ENCODE results near the gene H1-8. TPM values are rescaled to one million over a fixed set of nuclear protein-coding genes. Genes with fewer than 3 reads are reported as not detected.
"Not testable (repeated sequence)": the region's sequence is repeated elsewhere in the genome, so short reads cannot be mapped to it uniquely, and the experiment has no call there.

H1-8 gene
- total RNA-seq, 1 experiment from 2014 or later = not detected

GRCh38 chr3:129495006-129495639, 47.9 kb upstream of the H1-8 start:
- not testable (repeated sequence) for H2AFZ ChIP-seq (ENCODE audit: low read length); H3K79me1 ChIP-seq (ENCODE audit: insufficient read depth, low read depth, low read length, poor library complexity, severe bottlenecking); H3T11ph ChIP-seq (ENCODE audit: low read length); H2AK5ac ChIP-seq (ENCODE audit: insufficient read length, low read length); H3K9ac ChIP-seq (ENCODE audit: extremely low read depth, insufficient read length, low read length); H2BK5ac ChIP-seq (ENCODE audit: insufficient read length, low read length); H3K79me2 ChIP-seq (ENCODE audit: insufficient read depth, low read length); H2BK120ac ChIP-seq (ENCODE audit: low read depth, low read length, poor library complexity, severe bottlenecking); H4K20me1 ChIP-seq (ENCODE audit: control insufficient read depth, insufficient read depth, insufficient read length); H3K27ac ChIP-seq (ENCODE audit: insufficient read length, low read depth, low read length); H4K8ac ChIP-seq (replicated peaks; ENCODE audit: insufficient read length, low read depth, low read length); H3K4ac ChIP-seq (ENCODE audit: low read depth, low read length); H4K5ac ChIP-seq (ENCODE audit: insufficient read length, low read depth, low read length); H3K4me2 ChIP-seq (ENCODE audit: insufficient read depth, insufficient read length, low read length); H2BK15ac ChIP-seq (ENCODE audit: low read depth, low read length); H3K23me2 ChIP-seq (ENCODE audit: insufficient read length, low read depth, low read length, poor library complexity, severe bottlenecking); H3K18ac ChIP-seq (ENCODE audit: insufficient read length, low read depth, low read length); H3K27me3 ChIP-seq (ENCODE audit: insufficient read depth, low read length); H3K23ac ChIP-seq (ENCODE audit: insufficient read length, low read depth, low read length); H3K9me3 Mint-ChIP-seq; H3K56ac ChIP-seq (ENCODE audit: insufficient read length, low read depth, low read length); H3K9me3 ChIP-seq (ENCODE audit: control insufficient read depth, low read depth, low read length); H2BK12ac ChIP-seq (ENCODE audit: insufficient read length, low read depth, low read length); H2BK20ac ChIP-seq (ENCODE audit: low read depth, low read length, poor library complexity, severe bottlenecking); H3K4me3 Mint-ChIP-seq; H4K91ac ChIP-seq (ENCODE audit: insufficient read length, low read depth, low read length); H3K14ac ChIP-seq (ENCODE audit: insufficient read depth, low read length); H3K4me1 ChIP-seq (ENCODE audit: insufficient read depth, low read length)
- Mint-ChIP-seq H3K36me3 (ENCODE audit: insufficient read depth in 1 of 3, low read depth in 3 of 3) (peaks cover 7 to 39% (median 20%) of the 10 kb centered on the region in 3 experiments; a peak in 6 of 7 replicates), H3K4me1 (peaks cover 14 to 22% of the 10 kb centered on the region in 2 experiments), H3K27me3 (ENCODE audit: low read depth) (peaks cover 32% of the 10 kb centered on the region), H3K27ac (peak overlapping the region in 1 of 3 experiments; percentile 83; a peak in 2 of 7 replicates)
- no CpG with 5 or more reads among the region's 10 CpGs for WGBS (ENCODE audit: extremely low coverage, insufficient read length, low lambda C conversion rate)
- peak; percentile 50 for DNase-seq

- not testable (repeated sequence) for H4K5ac ChIP-seq (ENCODE audit: insufficient read length, low read depth, low read length); H3K56ac ChIP-seq (ENCODE audit: insufficient read length, low read depth, low read length); H2BK5ac ChIP-seq (ENCODE audit: insufficient read length, low read length); H4K91ac ChIP-seq (ENCODE audit: insufficient read length, low read depth, low read length); H3T11ph ChIP-seq (ENCODE audit: low read length); H2BK15ac ChIP-seq (ENCODE audit: low read depth, low read length); H2BK12ac ChIP-seq (ENCODE audit: insufficient read length, low read depth, low read length); H3K27ac ChIP-seq (ENCODE audit: insufficient read length, low read depth, low read length); H3K4ac ChIP-seq (ENCODE audit: low read depth, low read length); H3K14ac ChIP-seq (ENCODE audit: insufficient read depth, low read length); H3K9me3 Mint-ChIP-seq; H3K18ac ChIP-seq (ENCODE audit: insufficient read length, low read depth, low read length); DNase-seq; H2BK120ac ChIP-seq (ENCODE audit: low read depth, low read length, poor library complexity, severe bottlenecking); H3K23me2 ChIP-seq (ENCODE audit: insufficient read length, low read depth, low read length, poor library complexity, severe bottlenecking); H3K79me1 ChIP-seq (ENCODE audit: insufficient read depth, low read depth, low read length, poor library complexity, severe bottlenecking); H2AFZ ChIP-seq (ENCODE audit: low read length); H4K8ac ChIP-seq (replicated peaks; ENCODE audit: insufficient read length, low read depth, low read length); H2AK5ac ChIP-seq (ENCODE audit: insufficient read length, low read length); H3K4me3 Mint-ChIP-seq; H2BK20ac ChIP-seq (ENCODE audit: low read depth, low read length, poor library complexity, severe bottlenecking); H4K20me1 ChIP-seq (ENCODE audit: control insufficient read depth, insufficient read depth, insufficient read length); H3K4me2 ChIP-seq (ENCODE audit: insufficient read depth, insufficient read length, low read length); H3K9ac ChIP-seq (ENCODE audit: extremely low read depth, insufficient read length, low read length); H3K27me3 ChIP-seq (ENCODE audit: insufficient read depth, low read length); H3K9me3 ChIP-seq (ENCODE audit: control insufficient read depth, low read depth, low read length); H3K79me2 ChIP-seq (ENCODE audit: insufficient read depth, low read length); H3K23ac ChIP-seq (ENCODE audit: insufficient read length, low read depth, low read length)
- H3K4me1 ChIP-seq (ENCODE audit: insufficient read depth, low read length) = peaks cover 10% of the 10 kb centered on the region; the same call in 1 of the 2 replicates
- no CpG with 5 or more reads among the region's 2 CpGs for WGBS (ENCODE audit: extremely low coverage, insufficient read length, low lambda C conversion rate)
- peak overlapping the region in 1 of 3 experiments; percentile 87; a peak in 1 of 7 replicates for H3K27ac Mint-ChIP-seq
- peaks cover 17 to 28% of the 10 kb centered on the region in 2 experiments for H3K4me1 Mint-ChIP-seq
- H3K36me3 Mint-ChIP-seq (ENCODE audit: insufficient read depth in 1 of 3, low read depth in 3 of 3) = peaks cover 11 to 37% (median 13%) of the 10 kb centered on the region in 3 experiments
- H3K27me3 Mint-ChIP-seq (ENCODE audit: low read depth) = peaks cover 27% of the 10 kb centered on the region
Observed at GRCh38 chr3:129497876-129498275, 45.1 kb upstream of the H1-8 start.

Data from H9 (cell line).